LNCAP (cell line): ENCODE results near the gene JMJD8.

Experiments
- CTCF ChIP-seq: fragments of 450-650 bp; IDR thresholded peaks from 2 replicates; pipeline ENCODE4 v1.5.1; 2017; ENCODE audit warnings: mild to moderate bottlenecking

Gene JMJD8

GRCh38 chr16:676913-677312, 7.2 kb downstream of the JMJD8 start:
- TF ChIP-seq CTCF, result no peak

- no peak for TF ChIP-seq CTCF
Measured at GRCh38 chr16:676565-676902, 7.6 kb downstream of the JMJD8 start.

DNA sequence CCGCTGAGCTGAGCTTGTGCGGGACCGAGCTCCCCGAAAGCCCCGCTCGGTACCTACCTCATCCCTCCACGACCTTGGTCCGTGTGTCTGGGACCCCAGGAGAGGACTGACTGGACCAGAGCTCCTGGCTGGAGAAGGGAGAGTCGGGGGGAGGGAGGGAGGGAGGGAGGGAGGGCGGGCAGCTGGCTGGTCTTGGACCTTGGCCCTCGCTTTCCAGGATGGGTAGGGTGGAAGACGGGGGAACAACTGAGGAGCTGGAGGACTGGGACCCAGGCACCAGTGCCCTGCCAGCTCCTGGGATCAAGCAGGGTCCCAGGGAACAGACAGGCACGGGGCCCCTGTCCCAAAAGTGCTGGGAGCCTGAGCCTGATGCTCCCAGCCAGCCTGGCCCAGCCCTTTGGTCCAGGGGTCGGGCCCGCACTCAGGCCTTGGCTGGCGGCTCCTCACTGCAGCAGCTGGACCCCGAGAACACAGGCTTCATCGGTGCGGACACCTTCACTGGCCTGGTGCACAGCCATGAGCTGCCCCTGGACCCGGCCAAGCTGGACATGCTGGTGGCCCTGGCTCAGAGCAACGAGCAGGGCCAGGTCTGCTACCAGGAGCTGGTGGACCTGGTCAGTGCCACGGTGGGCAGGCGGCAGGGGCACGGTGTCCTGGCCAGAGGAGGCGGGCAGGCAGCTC, 8.1 kb downstream of the JMJD8 start:
- TF ChIP-seq CTCF, result no peak

GRCh38 chr16:674968-675883, 8.9 kb downstream of the JMJD8 start, which contains the start of gene RHBDL1:
RHBDL1 (plus strand) TSS chr16:675671; CDS start chr16:675791, 120 bp downstream.
- no peak for TF ChIP-seq CTCF

GRCh38 chr16:674214-674881, 9.8 kb downstream of the JMJD8 start:
- no peak for TF ChIP-seq CTCF

DNA sequence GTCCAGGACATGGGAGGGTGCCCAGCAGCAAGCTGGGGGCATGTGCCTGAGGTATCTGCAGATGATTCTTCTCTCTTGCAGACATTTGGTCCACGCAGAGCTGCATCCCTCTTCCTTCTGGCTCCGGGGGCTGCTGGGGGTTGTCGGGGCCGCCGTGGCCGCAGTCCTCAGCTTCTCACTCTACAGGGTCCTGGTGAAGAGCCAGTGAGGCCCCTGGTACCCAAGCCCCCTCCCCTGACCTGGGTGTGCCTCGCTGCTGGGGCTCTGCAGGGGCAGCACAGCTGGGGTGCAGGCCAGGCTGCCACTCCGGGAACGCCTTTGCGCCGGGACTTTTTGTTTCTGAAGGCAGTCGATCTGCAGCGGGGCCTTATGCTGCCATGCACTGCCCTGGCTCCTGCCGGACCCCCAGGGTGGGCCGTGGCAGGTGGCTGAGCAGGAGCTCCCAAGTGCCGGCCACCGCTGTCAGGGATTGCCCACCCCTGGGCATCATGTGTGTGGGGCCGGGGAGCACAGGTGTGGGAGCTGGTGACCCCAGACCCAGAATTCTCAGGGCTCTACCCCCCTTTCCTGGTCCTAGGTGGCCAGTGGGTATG, 10.6 kb downstream of the JMJD8 start:
- TF ChIP-seq CTCF, result no peak

GRCh38 chr16:672851-673250, 11.3 kb downstream of the JMJD8 start:
- TF ChIP-seq CTCF, result no peak
